Suppressor macrophage (primary cell): ENCODE results near the gene TMEM141.
"Not testable (repeated sequence)": the region's sequence is repeated elsewhere in the genome, so short reads cannot be mapped to it uniquely, and the experiment has no call there.

Experiments
- DNase-seq, 4 experiments: peaks; one replicate each; pipeline ENCODE4 v3.0.0-alpha.2; 2020 to 2022

TMEM141 gene

DNA sequence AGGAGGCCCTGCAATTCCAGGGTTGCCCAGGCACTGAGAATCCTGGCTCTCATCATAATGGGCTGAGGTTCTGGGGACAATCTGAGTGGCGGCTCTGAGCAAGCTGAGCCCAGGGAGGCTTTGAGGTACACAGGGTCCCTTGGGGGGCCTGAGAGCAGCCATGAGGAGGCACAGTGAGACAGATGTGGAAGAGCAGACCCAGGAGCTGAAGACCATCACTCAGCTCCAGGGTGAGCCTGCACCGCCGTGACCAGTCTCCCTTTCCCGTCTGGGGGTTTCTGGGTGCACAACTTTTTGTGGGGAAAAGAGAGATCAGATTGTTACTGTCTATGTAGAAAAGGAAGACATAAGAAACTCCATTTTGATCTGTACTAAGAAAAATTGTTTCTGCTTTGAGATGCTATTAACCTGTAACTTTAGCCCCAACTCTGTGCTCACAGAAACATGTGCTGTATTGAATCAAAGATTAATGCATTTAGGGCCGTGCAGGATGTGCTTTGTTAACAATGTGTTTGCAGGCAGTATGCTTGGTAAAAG is 5.2 kb downstream of the TMEM141 start, which contains the start of gene CCDC183:
Gene CCDC183 (plus strand): TSS at position 101 of the 537 bp plus-strand sequence. CDS start 60 bp downstream, at position 161.
- no peak for DNase-seq

DNA sequence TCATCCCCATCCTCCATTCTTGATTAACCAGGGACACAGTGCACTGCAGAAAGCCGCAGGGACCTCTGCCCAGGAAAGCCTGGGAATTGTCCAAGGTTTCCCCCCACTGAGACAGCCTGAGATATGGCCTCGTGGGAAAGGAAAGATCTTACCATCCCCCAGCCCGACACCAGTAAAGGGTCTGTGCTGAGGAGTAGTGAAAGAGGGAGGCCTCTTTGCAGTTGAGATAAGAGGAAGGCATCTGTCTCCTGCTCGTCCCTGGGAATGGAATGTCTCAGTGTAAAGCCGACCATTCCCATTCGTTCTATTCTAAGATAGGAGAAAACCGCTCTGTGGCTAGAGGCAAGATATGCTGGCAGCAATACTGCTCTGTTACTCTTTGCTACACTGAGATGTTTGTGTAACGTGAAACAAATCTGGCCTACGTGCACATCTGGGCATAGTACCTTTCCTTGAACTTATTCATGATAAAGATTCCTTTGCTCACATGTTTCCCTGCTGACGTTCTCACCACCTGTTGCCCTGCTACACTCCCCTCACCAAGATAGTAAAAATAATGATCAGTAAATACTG is 5.7 kb downstream of the TMEM141 start:
- DNase-seq = not testable (repeated sequence)

DNA sequence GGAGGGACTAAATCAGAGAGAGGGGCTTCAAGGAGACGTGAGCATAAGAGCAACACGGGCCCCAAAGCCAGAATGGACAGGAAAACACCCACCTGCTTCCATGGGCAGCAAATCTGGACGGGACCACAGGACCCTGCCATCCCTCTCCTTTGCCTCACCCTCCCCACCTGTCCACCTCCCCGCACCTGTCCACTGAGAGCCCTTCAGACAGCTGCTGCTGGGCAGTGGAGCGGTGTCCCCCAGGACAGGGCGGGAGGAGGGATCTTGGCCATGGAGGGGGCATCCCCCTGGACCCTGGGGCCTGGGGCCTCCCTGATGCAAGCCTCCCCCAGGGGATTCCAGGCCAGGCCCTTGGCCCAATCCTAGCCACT is 7.5 kb downstream of the TMEM141 start:
- no peak for DNase-seq

DNA sequence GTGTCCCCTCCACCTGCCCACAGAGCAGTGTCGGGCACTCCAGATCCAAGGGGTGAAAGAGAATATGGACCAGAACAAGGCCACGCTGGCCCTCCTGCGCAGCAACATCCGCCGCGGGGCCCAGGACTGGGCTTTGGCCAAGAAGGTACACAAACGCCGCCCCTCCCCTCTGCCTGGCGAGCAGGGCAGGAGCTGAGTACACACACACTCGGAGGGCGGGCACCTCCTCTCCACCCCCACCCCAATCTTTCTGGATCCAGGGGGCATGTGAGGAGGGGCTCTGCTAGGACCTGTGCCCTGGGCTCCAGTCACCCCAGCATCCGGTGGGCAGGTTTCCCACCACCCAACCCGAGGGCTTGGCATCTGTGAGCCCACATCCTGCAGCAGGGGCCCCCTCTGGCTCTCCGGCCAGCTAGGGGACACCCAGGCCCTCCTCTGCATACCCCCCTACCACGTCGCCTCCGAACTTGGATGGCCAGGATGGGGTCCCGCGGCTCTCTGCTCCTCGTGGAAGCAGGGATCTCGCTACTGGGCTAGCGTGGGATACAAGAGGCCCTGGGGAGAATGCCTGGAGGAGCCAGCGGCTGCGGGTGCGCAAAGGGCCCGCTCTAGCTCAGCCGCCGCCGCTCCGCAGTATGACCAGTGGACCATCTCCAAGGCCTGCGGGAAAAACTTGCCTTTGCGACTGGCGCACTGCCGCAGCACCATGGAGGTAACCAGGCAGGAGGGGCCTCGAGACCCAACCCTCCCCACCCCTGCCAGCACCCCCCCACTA is 8.1 kb downstream of the TMEM141 start:
- DNase-seq = peak in 1 of 4 experiments; percentile 31

DNA sequence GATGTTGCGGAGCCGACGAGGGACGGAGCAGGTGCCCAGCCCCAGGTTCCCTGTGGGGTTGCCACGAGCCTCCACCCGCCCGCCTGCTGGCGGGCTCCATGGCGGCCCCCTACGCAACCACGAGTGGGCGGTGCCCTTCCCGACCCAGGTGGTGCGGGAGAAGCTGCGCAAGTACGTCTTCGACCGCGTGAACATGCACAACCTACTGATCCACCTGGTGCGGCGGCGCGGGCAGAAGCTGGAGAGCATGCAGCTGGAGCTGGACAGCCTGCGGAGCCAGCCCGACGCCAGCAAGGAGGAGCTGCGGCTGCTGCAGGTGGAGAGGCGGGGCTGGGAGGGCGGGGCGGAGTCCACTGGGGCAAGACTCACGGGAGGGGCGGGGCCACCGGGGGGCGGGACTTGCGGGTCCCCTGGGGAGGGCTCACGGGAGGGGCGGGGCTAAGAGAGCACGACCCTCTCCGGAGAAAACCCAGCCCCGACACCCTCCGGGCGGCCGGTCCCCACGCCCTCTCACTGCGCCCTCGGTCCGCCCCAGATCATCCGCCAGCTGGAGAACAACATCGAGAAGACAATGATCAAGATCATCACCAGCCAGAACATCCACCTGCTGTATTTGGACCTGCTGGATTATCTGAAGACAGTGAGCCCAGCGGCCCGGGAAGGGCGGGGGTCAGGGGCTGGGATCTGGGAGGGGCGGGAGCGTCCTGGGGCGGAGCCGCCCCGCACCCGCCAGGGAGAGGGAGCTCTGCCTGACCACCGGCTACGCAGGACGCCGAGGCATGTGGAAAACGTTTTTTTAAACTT is 8.9 kb downstream of the TMEM141 start:
- peak; percentile 30 to 79 (median 53) for DNase-seq

DNA sequence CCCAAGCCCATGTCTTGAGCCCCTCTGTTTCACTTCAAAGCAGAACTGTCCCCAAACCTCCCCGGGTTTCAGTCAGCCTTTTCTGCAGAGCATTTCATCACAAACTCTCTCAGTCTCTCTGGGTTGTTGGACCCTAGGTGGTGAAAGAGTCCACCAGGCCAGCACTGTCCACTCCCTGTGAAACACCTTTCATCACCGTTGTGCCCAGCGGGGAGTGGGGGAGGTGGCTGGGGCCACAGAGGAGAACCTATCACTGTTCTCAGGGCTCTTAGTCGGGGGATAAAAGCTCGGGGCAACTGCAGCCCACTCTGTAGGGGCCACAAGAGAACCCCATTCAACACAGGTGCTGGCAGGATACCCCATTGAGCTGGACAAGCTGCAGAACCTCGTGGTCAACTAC is 11.2 kb downstream of the TMEM141 start:
- DNase-seq = no peak

DNA sequence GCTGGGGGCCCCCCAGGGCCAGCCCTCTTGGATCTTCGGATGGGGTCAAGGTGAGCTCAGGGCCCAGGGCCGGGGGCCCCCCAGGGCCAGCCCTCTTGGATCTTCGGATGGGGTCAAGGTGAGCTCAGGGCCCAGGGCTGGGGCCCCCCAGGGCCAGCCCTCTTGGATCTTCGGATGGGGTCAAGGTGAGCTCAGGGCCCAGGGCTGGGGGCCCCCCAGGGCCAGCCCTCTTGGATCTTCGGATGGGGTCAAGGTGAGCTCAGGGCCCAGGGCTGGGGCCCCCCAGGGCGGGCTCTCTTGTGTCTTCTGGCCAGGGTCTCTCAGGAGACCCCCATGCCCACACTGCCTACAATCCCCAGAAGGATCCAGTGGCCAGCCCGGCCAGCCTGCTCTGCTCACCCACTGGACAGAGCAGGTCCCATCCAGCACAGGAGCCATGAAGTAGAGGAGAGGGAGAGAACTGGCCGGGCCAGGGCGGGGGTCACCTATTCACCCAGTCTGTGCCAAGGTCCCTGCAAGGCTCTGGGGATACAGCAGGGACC is 11.9 kb downstream of the TMEM141 start:
- not testable (repeated sequence) for DNase-seq

- no peak for DNase-seq
Observed at GRCh38 chr9:136803551-136804508, 12.7 kb downstream of the TMEM141 start.

DNA sequence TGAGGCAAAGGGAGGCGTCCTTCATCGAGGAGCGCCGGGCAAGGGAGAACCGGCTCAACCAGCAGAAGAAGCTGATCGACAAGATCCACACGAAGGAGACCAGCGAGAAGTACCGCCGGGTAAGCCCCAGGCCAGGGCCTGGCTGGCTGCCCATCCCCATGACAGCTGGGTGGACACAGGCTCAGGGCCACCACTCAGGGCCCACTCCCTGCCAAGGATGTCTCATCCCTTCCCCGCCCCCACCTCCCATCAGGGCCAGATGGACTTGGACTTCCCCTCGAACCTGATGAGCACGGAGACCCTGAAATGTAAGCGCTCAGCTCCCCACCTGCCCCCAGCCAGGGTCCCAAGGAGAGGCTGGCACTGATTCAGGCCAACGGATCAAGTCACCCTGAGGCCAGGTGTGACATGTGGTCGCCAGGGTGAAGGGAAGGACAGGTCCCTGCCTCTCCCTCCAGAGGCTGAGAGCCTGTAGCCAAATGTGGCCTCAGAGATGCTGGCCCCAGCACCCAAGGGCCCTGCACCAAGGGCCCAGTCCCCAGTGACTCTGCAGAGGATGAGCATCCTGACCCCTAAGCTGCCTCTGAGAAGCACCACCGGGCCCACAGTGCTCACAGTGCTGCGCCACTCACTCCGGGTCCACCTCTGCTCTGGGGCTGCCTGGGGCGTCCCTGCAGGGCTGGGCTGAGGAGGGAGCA is 13.5 kb downstream of the TMEM141 start:
- DNase-seq = no peak

DNA sequence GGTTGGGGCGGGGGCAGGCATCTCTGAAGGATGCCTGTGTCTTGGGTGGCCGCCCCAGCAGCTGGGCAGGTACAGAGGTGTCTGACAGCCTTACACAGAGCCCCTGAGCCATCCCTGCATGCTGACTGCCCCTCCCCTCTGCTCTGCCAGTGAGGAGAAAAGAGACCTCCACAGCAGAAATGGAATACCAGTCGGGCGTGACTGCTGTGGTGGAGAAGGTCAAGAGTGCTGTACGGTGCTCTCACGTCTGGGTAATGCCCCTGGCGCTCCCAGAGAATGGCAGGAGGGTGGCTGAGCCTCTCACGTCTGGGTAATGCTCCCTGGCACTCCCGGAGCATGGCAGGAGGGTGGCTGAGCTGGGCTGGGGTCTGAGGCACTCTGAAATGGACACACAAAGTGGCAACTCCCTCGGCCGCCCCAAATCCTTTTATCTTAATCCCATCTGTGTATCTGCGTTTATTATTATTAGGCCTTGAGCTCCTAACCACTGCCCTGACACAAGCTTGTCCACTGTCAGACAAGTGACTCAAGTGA is 14.1 kb downstream of the TMEM141 start:
- DNase-seq = no peak

GRCh38 chr9:136806067-136806466 is 14.9 kb downstream of the TMEM141 start:
- DNase-seq = no peak

DNA sequence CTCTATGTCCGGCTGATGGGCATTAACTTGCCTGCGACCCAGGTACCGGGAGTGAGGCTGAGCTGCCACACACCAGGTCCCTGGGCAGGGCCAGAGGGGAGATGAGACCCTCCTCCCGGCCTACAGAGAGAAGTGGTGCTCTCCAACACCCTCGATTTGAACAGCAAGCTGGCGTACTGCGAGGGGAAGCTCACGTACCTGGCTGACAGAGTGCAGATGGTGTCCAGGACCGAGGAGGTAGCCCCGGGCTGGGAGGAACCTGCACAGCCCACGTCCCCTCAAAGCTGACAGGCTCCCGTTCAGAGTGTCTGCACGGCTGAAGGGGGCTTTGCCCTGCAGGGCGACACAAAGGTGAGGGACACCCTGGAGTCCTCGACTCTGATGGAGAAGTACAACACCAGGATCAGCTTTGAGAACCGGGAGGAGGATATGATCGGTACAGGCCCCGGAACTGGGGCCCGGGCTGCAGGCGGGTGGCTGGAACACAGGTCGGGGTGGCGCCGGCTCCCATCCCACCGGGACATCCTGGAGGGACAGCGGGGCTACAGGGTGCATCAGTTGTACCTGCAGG is 15.6 kb downstream of the TMEM141 start:
- no peak for DNase-seq

- DNase-seq = peak; percentile 85 to 95 (median 92)
Observed at GRCh38 chr9:136807281-136808074, 16.3 kb downstream of the TMEM141 start, which contains the start of gene RABL6. Gene RABL6, plus strand, starts transcription at chr9:136807948. Its CDS starts 249 bp downstream, at chr9:136808197.

DNA sequence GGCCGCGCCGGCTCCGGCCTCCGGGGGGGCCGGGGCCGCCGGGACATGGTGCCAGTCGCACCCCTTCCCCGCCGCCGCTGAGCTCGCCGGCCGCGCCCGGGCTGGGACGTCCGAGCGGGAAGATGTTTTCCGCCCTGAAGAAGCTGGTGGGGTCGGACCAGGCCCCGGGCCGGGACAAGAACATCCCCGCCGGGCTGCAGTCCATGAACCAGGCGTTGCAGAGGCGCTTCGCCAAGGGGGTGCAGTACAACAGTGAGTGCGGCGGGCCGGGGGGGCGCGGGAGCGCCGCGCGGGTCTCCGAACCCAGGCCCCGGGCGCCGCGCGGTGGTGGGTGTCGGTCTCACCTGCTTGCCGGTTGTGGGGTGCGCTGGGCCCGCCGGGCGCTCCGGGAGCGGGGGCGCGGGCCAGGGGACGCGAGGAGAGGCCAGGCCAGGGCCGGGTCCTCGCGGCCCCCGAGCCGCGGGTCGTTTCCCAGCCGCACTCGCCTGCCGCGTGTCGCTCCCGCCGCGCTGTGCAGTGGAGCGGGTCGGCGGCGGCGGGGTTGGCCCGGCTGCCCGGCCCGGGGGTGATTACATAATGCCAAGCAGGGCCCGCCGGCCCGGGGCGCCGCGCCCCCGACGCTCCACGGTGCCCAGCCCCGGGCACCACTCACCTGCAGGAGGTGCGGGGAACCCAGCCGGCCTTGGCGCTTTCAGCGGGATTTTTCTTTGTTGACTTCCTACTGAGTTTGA is 17.1 kb downstream of the TMEM141 start:
- no peak for DNase-seq

GRCh38 chr9:136808806-136809158 is 17.6 kb downstream of the TMEM141 start:
- peak; percentile 25 to 43 (median 33) for DNase-seq

- no peak for DNase-seq
Observed at GRCh38 chr9:136814725-136815421, 23.7 kb downstream of the TMEM141 start.

DNA sequence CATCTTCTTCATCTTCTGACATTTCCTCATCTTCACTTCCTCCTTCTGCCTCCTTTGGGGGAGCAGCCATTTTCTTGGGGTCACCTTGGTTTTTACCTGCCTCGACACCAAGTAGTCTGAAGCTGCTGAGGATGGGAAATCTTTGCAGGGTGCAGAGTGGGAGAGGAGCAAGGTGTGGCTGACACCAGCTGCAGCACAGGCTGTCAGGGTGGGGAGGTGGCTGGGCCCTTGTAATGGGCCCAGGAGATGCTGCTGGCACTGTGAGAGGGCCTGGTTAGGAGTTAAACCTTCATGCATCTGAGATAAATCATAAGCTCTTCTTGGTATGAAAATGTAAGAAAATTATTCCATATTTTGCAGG is 24.3 kb downstream of the TMEM141 start:
- no peak for DNase-seq
